Liver (tissue), 3 donors: ENCODE results near the gene PLAC8.
"Not testable (repeated sequence)": the region's sequence is repeated elsewhere in the genome, so short reads cannot be mapped to it uniquely, and the experiment has no call there.

Source experiments
- CTCF ChIP-seq: fragments of 150-350 bp; IDR thresholded peaks from 2 replicates; pipeline ENCODE4 v1.5.1; 2017; ENCODE audit warnings: improper control_type of control experiment, low read depth, low read length; ENCODE audit not compliant: missing input control
- EGR1 ChIP-seq, 2 donors: IDR thresholded peaks; 2 replicates each; pipeline ENCODE4 v1.6.1; 2016 to 2018; ENCODE audit warnings: antibody characterized with exemption in 2 of 2, low read depth in 2 of 2
- GABPA ChIP-seq, 2 donors: IDR thresholded peaks in 1 of 2; conservative IDR thresholded peaks in 1 of 2; 2 replicates each; pipeline ENCODE4 v1.6.1; 2016; ENCODE audit warnings: antibody characterized with exemption in 2 of 2, mild to moderate bottlenecking in 1 of 2, moderate library complexity in 1 of 2
- JUND ChIP-seq, 2 donors: IDR thresholded peaks; 2 replicates each; pipeline ENCODE4 v1.6.1; 2016; ENCODE audit warnings: antibody characterized with exemption in 2 of 2
- RAD21 ChIP-seq, 2 donors: IDR thresholded peaks; 2 replicates each; pipeline ENCODE4 v1.6.1; 2016; ENCODE audit warnings: antibody characterized with exemption in 2 of 2, mild to moderate bottlenecking in 2 of 2
- SP1 ChIP-seq: IDR thresholded peaks from 2 replicates; pipeline ENCODE4 v1.6.1; 2018; ENCODE audit warnings: antibody characterized with exemption, mild to moderate bottlenecking
- TAF1 ChIP-seq: conservative IDR thresholded peaks from 2 replicates; pipeline ENCODE4 v1.6.1; 2016; ENCODE audit warnings: antibody characterized with exemption, mild to moderate bottlenecking
- YY1 ChIP-seq: IDR thresholded peaks from 2 replicates; pipeline ENCODE4 v1.6.1; 2016; ENCODE audit warnings: antibody characterized with exemption, mild to moderate bottlenecking
- donor health status: healthy.
- donor health status: healthy.

GRCh38 chr4:83111751-83112141 is 2.8 kb downstream of the PLAC8 start:
- not testable (repeated sequence) for TF ChIP-seq YY1; EGR1 (IDR thresholded peaks at IDR 0.05; ENCODE audit: low read depth in 2 of 2); GABPA (IDR thresholded peaks at IDR 0.05 in 1 of 2, conservative IDR thresholded peaks at IDR 0.05 in 1 of 2); TAF1; CTCF; SP1; JUND (IDR thresholded peaks at IDR 0.05); RAD21 (IDR thresholded peaks at IDR 0.05)
